HuH-7.5 (cell line): ENCODE results near the gene TRAPPC2L.

Source experiments
- DNase-seq: peaks from one replicate; pipeline ENCODE4 v3.0.0; 2011; ENCODE audit warnings: low spot score

TRAPPC2L gene

DNA sequence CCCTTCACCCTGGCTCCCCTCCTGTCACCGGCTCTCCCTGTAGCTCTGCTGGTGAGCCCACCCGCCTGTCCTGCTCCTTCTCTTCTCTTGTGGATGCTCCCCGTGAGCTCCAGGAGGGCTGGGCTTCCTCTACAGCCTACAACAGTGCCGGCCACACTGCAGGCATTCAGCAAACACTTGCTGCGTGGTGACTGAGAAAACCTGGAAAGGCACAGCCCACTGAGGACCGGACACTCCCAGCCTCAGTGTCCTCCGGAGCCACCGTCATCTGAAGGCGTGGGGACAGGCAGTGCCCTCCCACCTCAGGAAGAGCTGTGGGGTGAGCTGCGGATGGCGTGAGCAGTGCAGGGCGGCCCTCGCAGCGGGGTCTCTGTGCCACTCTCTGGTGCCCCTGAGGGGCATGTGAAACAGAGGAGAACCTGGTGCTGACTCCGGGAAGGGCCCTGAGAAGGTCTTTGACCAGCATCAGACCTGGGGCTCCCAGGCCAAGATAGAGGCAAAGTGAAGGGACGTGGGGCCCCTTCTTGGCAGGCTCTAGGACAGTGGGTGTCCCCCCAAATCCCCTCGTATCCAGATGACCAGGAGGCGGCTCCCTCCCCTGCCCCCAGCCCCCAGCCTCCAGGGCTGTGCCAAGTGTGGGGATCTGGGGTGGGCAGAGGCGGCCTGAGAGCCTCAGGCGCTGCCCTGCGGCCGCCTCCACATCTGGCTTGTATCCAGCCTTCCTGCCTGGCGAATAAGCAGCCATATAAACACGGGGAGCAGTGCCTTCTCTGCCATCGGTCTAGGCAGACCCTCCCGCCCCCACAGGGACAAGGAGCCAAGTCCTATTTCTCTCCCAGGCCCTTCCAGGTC is 53.6 kb downstream of the TRAPPC2L start:
- DNase-seq, result no peak

DNA sequence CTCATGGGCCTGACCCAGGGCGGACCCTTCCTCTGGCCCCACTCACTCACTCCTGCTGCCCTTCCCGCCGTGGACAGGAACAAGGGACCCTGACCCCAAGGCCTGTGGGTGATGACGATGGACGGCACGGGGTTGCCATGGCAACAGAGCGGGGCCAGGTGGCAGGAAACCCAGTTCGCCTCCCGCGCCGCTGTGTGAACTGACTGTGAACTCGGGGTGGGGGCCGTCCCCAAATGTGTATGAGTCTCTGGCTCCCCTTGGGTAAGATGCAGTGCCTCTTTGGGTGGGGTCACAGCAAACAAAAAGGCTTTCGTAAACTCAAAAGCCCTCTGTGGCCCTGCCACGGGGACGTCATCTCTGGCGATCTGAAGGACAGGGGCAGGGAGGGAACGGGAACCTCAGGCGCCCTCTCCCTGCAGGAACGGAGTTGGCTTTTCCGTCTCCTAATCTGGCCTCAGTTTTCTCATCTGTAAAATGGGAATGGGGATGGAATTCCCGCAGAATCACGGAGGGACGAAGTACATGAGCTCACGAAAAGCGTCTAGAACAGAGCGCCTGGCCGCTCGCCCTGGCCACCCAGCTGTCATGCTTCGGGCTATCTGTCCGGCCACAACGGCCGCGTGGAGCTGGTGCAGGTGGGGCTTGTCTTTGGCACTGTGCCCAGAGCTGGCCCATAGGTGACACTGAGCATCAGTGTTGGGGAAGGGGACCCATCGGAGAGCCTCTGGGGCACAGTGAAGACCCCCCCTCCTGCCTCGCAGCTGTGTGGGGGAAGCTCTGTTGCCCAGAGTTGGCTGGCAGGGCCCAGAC is 54.4 kb downstream of the TRAPPC2L start:
- DNase-seq, result no peak

DNA sequence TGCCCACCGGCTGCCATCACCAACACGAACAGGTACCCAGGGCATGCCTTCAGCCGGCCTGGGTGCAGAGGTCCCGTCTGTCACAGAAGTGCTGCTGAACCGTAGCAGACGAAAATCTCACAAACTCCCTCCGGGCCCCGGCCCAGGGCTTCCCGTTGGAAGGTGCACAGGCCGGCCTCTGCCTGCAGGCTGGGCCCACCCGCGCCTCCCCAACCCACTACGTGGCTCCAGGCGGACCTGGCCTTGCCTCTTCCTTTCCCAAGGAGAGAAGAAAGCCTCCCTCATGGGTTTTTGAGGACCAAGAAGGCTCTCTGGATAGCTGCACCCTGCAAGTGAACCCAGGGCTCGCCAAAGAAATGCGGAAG is 55.0 kb downstream of the TRAPPC2L start:
- no peak for DNase-seq
